ENCODE measurements around the gene SNRNP48.

The SNRNP48 gene

DNA sequence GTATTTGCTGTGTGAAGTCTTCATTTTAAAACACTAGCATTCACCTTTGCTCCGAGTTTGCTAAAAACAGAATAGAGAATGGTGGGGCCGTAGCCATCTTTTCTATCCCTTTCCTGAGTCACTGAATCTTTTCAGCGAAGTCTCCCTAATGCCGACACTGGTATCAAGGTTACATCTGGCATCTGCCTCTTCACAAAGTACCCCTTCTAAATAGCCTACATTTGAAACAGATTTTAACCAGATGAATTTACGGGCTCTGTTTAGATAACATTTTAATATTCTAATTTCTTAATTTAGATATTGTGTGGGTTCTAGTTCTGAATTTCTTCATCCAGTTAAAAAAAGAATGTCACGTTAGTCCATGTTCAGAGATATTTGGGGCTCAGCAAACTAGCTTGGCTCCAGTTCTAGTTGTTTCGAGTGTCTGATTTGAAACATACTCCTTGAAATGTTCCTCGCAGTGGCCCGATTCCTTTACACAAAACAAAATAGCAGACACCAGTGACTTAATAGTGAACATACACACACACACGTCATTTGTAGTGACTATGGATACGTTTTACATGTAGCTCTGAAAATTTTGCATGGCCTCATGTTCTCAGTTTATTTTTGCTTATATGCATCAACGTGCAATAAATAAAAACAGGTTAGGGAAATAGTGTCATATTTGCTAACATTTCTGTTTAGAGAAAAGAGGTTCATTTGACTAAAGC is 33.4 kb upstream of the SNRNP48 start:
- Histone ChIP-seq H3K4me3 (ENCODE audit: low read depth, low read length) (no peak overlapping the region), H3K27me3 (peaks cover 91% of the 10 kb centered on the region), H3K4me1 (no peaks in the 10 kb centered on the region), H3K36me3 (no peaks in the 10 kb centered on the region), H3K9me3 (no peaks in the 10 kb centered on the region)
- TF ChIP-seq, protein P1, sequence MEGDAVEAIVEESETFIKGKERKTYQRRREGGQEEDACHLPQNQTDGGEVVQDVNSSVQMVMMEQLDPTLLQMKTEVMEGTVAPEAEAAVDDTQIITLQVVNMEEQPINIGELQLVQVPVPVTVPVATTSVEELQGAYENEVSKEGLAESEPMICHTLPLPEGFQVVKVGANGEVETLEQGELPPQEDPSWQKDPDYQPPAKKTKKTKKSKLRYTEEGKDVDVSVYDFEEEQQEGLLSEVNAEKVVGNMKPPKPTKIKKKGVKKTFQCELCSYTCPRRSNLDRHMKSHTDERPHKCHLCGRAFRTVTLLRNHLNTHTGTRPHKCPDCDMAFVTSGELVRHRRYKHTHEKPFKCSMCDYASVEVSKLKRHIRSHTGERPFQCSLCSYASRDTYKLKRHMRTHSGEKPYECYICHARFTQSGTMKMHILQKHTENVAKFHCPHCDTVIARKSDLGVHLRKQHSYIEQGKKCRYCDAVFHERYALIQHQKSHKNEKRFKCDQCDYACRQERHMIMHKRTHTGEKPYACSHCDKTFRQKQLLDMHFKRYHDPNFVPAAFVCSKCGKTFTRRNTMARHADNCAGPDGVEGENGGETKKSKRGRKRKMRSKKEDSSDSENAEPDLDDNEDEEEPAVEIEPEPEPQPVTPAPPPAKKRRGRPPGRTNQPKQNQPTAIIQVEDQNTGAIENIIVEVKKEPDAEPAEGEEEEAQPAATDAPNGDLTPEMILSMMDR (IDR thresholded peaks at IDR 0.05; ENCODE audit: low read depth, low read length): no peak
- no peak for DNase-seq

DNA sequence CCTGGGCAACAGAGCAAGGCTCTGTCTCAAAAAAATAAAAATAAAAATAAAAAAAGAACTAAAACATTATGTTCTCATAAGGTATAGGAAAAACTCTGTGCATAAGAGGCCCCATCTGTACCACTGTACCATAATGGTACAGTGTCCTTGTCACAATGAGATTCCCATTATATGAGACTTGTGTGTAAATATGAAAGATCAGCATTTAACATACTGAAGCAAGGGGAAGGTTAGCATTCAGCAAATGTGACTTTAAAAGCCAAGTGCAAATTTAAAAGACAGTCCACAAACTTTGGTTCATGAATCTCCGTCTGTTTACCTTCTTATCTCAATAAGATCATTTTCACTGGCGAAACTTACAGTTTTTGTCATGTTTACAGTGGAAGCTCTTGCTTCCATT is 32.3 kb upstream of the SNRNP48 start:
- H3K36me3 ChIP-seq: no peaks in the 10 kb centered on the region
- no peak for DNase-seq
- H3K4me1 ChIP-seq: no peaks in the 10 kb centered on the region
- peaks cover 94% of the 10 kb centered on the region for H3K27me3 ChIP-seq
- H3K4me3 ChIP-seq (ENCODE audit: low read depth, low read length): no peak overlapping the region
- TF ChIP-seq, protein P1 (IDR thresholded peaks at IDR 0.05; ENCODE audit: low read depth, low read length): no peak
- H3K9me3 ChIP-seq: no peaks in the 10 kb centered on the region

DNA sequence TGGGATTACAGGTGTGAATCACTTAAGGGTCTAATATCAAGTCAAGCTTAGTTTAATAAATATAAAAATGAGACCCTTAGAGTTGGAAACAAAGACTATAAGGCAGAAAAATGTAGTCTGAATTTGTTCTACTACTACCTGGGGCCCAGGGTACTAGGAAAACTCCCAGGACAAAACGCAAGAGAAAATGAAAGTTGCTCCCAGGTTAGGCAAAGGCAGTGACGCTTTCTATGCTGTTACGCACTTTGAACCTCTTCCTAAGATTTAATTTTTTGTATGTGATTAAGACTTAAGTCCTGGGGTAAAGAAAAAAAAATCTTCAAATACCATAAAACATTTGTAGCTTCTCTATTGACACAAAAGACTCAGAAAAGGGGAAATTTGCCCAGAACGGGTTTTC is 31.2 kb upstream of the SNRNP48 start:
- Histone ChIP-seq H3K4me3 (ENCODE audit: low read depth, low read length) (no peak overlapping the region), H3K27me3 (peaks cover 94% of the 10 kb centered on the region), H3K9me3 (no peaks in the 10 kb centered on the region), H3K4me1 (no peaks in the 10 kb centered on the region), H3K36me3 (no peaks in the 10 kb centered on the region)
- DNase-seq: no peak
- TF ChIP-seq, protein P1 (IDR thresholded peaks at IDR 0.05; ENCODE audit: low read depth, low read length): no peak

DNA sequence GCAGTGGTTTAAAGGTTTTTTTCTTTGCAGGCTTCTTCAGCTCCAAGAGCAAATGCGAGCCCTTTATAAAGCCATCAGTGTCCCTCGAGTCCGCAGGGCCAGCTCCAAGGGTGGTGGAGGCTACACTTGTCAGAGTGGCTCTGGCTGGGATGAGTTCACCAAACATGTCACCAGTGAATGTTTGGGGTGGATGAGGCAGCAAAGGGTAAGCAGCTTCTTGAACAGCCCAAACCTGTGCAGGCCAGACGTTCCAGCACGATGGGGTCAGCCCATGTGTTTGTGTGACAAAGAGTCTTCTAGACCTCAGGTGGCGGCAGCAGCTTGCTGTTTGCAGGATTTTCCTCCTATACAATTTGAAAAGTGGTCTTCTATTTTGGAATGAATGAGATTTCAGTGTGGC is 30.8 kb upstream of the SNRNP48 start:
- H3K36me3 ChIP-seq: no peaks in the 10 kb centered on the region
- peaks cover 94% of the 10 kb centered on the region for H3K27me3 ChIP-seq
- TF ChIP-seq, protein P1 (IDR thresholded peaks at IDR 0.05; ENCODE audit: low read depth, low read length): no peak
- H3K4me1 ChIP-seq: no peaks in the 10 kb centered on the region
- no peak for DNase-seq
- H3K4me3 ChIP-seq (ENCODE audit: low read depth, low read length): no peak overlapping the region
- H3K9me3 ChIP-seq: no peaks in the 10 kb centered on the region

GRCh38 chr6:7559651-7560385 is 30.2 kb upstream of the SNRNP48 start:
- no peak for DNase-seq
- H3K9me3 ChIP-seq: no peaks in the 10 kb centered on the region
- TF ChIP-seq, protein P1 (IDR thresholded peaks at IDR 0.05; ENCODE audit: low read depth, low read length): no peak

More at GRCh38 chr6:7559651-7560385, 30.2 kb upstream of the SNRNP48 start:
- Histone ChIP-seq H3K4me3 (ENCODE audit: low read depth, low read length) (no peak overlapping the region), H3K4me1 (no peaks in the 10 kb centered on the region), H3K36me3 (no peaks in the 10 kb centered on the region), H3K27me3 (peaks cover 96% of the 10 kb centered on the region)

Data from BE2C (cell line).